SK-N-SH treated with all-trans-retinoic acid at 6 μM for 48 hours (cell line): ENCODE data around the gene DHRS12.

ENCODE experiments used
- CSRNP3 ChIP-seq: fragments of 250-450 bp; sonication (Bioruptor Pico); IDR thresholded peaks from 2 replicates; pipeline ENCODE4 v1.5.1; 2021; ENCODE audit warnings: mild to moderate bottlenecking, moderate library complexity
- ISL1 ChIP-seq: fragments of 250-450 bp; sonication (Bioruptor Pico); IDR thresholded peaks from 2 replicates; pipeline ENCODE4 v2.1.2; 2022; ENCODE audit warnings: mild to moderate bottlenecking, moderate library complexity
- TF ChIP-seq, protein P1 (sequence below): fragments of 250-450 bp; sonication (Bioruptor Pico); IDR thresholded peaks from 2 replicates; pipeline ENCODE4 v1.8.0; 2020; ENCODE audit warnings: mild to moderate bottlenecking, moderate library complexity, borderline replicate concordance

DNA sequence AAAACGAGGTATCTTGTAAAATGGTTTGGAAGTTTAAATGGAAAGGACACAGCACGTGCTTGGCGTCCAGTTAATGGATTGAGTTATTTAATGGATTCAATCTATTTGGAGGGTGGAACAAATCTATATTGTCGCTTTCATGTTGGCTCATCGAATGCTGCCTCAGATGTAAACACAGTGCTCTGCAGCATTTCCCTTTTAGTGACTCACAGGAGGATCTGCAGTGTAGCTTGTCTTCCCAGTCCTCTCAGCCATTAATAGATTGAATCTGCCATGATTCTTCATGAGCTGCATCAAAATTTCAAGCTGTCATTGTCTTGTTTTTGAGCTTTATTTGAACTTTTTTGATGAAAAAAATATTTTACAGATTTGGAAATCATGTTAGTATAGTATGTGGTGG is 44.7 kb downstream of the DHRS12 start:
- TF ChIP-seq, protein P1, sequence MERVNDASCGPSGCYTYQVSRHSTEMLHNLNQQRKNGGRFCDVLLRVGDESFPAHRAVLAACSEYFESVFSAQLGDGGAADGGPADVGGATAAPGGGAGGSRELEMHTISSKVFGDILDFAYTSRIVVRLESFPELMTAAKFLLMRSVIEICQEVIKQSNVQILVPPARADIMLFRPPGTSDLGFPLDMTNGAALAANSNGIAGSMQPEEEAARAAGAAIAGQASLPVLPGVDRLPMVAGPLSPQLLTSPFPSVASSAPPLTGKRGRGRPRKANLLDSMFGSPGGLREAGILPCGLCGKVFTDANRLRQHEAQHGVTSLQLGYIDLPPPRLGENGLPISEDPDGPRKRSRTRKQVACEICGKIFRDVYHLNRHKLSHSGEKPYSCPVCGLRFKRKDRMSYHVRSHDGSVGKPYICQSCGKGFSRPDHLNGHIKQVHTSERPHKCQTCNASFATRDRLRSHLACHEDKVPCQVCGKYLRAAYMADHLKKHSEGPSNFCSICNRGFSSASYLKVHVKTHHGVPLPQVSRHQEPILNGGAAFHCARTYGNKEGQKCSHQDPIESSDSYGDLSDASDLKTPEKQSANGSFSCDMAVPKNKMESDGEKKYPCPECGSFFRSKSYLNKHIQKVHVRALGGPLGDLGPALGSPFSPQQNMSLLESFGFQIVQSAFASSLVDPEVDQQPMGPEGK = no peak
- TF ChIP-seq ISL1 (CRISPR knock-in tag) (no peak), CSRNP3 (CRISPR knock-in tag) (no peak)
